ENCODE results near the gene ZBTB24.

The ZBTB24 gene

GRCh38 chr6:109482905-109483734, at the start of gene ZBTB24:
TSS of gene ZBTB24 (minus strand) at chr6:109483219. CDS start at chr6:109482026, 1,193 bp downstream.
- Histone ChIP-seq H2AFZ (peak within 1 kb of the TSS; percentile 86), H3K4me1 (peaks cover 21% of the 10 kb centered on the region), H3K79me2 (peaks cover 25% of the 10 kb centered on the region), H3K4me2 (ENCODE audit: low read length) (peak within 1 kb of the TSS; percentile 68), H3K4me3 (ENCODE audit: low read depth, low read length) (peak within 1 kb of the TSS; percentile 86), H3K27ac (peak within 1 kb of the TSS; percentile 58), H3K36me3 (ENCODE audit: control insufficient read depth, insufficient read depth, low read length) (no peaks in the 10 kb centered on the region), H3K9ac (peak within 1 kb of the TSS; percentile 55), H3K27me3 (ENCODE audit: control insufficient read depth, insufficient read depth, low read length) (no peaks in the 10 kb centered on the region), H3K9me3 (ENCODE audit: control insufficient read depth, low read length) (no peaks in the 10 kb centered on the region)
- TF ChIP-seq CTCF (IDR thresholded peaks at IDR 0.05), result no peak

- Histone ChIP-seq H3K4me1 (peaks cover 5% of the 10 kb centered on the region), H3K79me2 (no peaks in the 10 kb centered on the region), H2AFZ (no peak overlapping the region), H3K9ac (no peak overlapping the region), H3K9me3 (ENCODE audit: control insufficient read depth, low read length) (no peaks in the 10 kb centered on the region), H3K4me3 (ENCODE audit: low read depth, low read length) (no peak overlapping the region), H3K36me3 (ENCODE audit: control insufficient read depth, insufficient read depth, low read length) (no peaks in the 10 kb centered on the region), H3K27me3 (ENCODE audit: control insufficient read depth, insufficient read depth, low read length) (no peaks in the 10 kb centered on the region), H3K4me2 (ENCODE audit: low read length) (no peak overlapping the region), H3K27ac (no peak overlapping the region)
- no peak for TF ChIP-seq CTCF (IDR thresholded peaks at IDR 0.05)
These were observed 48.4 kb upstream of the ZBTB24 start for GRCh38 chr6:109531446-109531845.

GRCh38 chr6:109527989-109528388, 45.0 kb upstream of the ZBTB24 start:
- Histone ChIP-seq H3K4me3 (ENCODE audit: low read depth, low read length) (no peak overlapping the region), H3K4me1 (peaks cover 5% of the 10 kb centered on the region), H3K27me3 (ENCODE audit: control insufficient read depth, insufficient read depth, low read length) (no peaks in the 10 kb centered on the region), H3K79me2 (no peaks in the 10 kb centered on the region), H2AFZ (peak overlapping the region; percentile 20), H3K9me3 (ENCODE audit: control insufficient read depth, low read length) (peaks cover 7% of the 10 kb centered on the region), H3K9ac (no peak overlapping the region), H3K4me2 (ENCODE audit: low read length) (no peak overlapping the region), H3K27ac (no peak overlapping the region), H3K36me3 (ENCODE audit: control insufficient read depth, insufficient read depth, low read length) (no peaks in the 10 kb centered on the region)
- TF ChIP-seq CTCF (IDR thresholded peaks at IDR 0.05), result peak; percentile 14

GRCh38 chr6:109526905-109527628, 44.0 kb upstream of the ZBTB24 start:
- Histone ChIP-seq H3K9me3 (ENCODE audit: control insufficient read depth, low read length) (peaks cover 7% of the 10 kb centered on the region), H3K4me3 (ENCODE audit: low read depth, low read length) (no peak overlapping the region), H3K9ac (no peak overlapping the region), H3K4me1 (peaks cover 5% of the 10 kb centered on the region), H3K4me2 (ENCODE audit: low read length) (no peak overlapping the region), H3K27ac (no peak overlapping the region), H3K79me2 (no peaks in the 10 kb centered on the region), H2AFZ (peak overlapping the region; percentile 71), H3K27me3 (ENCODE audit: control insufficient read depth, insufficient read depth, low read length) (no peaks in the 10 kb centered on the region), H3K36me3 (ENCODE audit: control insufficient read depth, insufficient read depth, low read length) (no peaks in the 10 kb centered on the region)
- peak; percentile 64 for TF ChIP-seq CTCF (IDR thresholded peaks at IDR 0.05)
